Activated T-helper 1 cell treated with Interleukin-2 at 50 U/mL for 16 hours (primary cell): ENCODE data around the gene PRKN.

Source experiments
- DNase-seq: peaks from one replicate; pipeline ENCODE4 v3.0.0-alpha.2; 2020; ENCODE audit warnings: low read depth

The PRKN gene

GRCh38 chr6:161439093-161439492 is 1288.5 kb downstream of the PRKN start:
- DNase-seq: no peak

- no peak for DNase-seq
These were observed 1289.0 kb downstream of the PRKN start for GRCh38 chr6:161438430-161439030.

GRCh38 chr6:161437851-161438250 is 1289.7 kb downstream of the PRKN start:
- DNase-seq: no peak

- no peak for DNase-seq
These were observed 1291.3 kb downstream of the PRKN start for GRCh38 chr6:161436106-161436876.

GRCh38 chr6:161435748-161436070 is 1291.9 kb downstream of the PRKN start:
- DNase-seq: no peak

DNA sequence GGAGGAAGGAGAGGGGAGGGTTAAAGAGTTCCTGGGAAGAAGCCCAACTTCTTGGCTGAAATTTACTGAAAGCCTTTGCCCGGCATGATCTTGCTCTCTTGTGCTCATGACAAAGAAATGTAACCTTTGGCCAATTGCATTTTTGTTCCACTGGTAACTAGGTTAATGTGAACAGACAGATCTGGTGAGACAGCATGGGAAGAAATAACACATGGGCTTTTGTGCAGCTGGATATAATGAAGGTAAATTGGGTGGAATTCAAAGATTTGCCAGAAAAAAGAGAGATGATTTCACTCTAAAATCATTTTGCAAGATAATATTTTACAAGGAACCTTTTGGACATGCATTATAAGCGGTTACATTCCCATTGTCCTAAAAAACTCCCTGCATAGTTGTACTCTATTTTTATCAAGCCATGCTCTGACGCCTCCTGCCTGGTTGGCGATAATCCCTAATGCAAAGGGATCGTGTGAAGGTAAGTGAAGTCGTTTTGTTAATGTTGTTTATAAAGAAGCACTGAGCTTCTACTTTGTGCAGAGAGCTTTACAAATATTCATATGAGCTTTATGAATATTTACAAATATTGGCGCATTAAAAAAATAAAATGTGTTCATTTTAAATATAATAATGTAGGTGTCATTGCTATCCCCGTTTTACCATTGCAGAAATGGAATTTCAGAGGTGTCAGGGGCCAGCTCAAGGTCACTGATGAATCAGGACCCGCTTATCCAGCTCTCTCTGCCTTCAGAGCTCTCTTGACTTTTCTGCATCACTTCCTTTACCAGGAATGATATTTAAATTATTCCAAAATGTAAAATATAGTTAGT is 1292.4 kb downstream of the PRKN start:
- DNase-seq: no peak

DNA sequence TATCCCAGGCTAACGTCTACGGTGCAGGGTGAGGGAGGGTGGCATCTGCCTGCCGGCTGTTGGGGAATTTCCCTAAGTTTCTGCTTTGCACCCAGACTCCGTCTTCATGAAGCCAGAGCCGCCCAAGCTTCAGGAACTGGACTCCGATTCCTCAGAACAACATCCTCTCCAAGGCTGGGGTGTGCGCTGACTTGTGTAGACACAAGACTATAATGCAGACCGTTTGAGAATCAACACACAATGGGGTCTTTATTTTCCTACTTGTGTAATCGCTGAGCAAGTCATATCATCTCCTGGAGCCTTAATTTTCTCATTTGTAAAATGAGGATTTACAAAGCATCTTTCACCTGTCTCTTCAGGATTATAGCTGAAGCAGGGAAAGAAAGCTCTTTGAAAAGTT is 1293.2 kb downstream of the PRKN start:
- no peak for DNase-seq

GRCh38 chr6:161432546-161432945 is 1295.0 kb downstream of the PRKN start:
- no peak for DNase-seq

DNA sequence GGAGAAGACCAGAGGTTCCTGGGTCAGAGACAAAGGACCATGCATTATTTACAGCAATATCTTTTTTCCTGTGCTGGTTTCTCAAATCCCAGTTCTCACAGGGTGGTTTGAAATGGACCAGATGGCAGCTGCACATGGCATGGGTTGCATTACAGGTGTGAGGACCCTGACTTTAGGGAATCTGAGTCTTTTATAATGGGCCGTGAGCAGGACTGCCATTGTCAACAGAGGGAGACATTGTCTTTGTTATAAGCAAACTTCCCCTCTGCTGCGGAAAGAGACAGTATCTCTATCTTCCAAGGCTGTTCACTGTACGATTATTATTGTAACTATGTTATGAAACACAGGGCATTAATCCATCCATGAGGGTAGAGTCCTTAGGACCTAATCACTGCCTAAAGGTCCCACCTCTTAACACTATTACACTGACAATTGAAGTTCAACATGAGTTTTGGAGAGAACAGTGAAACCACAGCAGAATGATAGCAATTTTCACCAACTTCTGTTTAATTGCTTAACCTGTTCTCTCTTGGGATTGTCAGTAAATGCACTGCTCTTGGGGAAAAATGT is 1297.6 kb downstream of the PRKN start:
- DNase-seq: no peak

DNA sequence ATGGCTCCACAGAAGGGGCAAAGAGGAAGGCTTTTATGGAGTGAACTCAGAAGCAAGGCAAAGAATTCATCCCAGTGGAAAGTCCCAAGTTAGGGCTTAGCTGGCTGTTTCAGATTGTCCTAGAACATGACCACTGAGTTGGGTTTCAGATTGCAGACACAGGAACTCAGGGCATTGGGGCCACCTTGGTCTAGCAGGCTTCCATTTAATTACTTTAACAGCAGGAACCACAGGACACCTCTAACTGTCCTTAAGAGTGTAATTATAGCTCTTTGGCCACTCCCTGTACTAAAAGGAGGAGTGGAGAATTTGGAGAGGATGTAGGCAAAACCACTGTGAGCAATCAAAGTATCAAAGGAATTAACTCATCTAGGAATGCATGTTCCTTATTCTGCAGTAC is 1303.1 kb downstream of the PRKN start:
- no peak for DNase-seq

DNA sequence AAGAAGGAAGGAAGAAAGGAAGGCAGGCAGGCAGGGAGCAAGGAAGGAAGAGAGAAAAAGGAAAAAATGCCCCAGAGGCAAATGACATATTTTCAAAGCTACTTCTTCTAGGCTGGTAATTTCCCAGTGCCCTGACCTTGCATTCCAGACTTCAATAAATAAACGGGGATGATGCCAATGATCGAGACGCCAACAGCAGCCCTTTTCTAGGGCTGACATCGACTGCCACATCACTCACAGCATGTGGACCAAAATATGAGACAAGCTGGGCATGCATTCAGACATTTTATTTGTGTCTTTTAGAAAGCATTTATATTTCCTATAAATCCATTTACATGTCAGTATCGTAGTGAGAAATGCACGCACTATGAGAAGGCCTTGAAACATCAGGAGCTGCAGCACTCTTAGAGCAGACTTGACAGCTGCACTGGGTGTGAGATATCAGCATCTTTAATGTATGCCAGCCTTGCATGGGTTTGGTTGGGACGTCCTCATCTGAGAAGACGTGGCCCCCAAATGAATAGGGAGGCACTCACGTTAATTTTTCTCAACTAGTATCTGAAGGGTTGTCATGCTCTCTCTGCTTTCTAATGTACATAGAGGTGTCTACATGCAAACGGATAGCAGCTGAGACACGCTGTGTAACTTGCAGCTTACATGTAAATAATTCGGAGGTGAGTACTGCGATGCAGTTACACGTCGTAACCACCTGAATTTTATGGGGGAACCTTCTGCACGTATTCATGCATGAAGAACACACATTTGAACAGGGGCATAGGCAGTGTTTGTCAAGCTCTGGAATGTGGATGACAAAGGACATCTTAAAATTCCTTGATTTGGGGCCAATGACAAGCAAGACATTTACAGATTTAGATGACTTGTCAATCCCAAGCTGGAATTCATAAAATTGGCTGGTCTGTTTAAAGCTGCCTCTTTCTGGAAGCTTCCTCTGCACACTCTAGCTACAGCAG is 1304.6 kb downstream of the PRKN start:
- DNase-seq: no peak

GRCh38 chr6:161418463-161418945 is 1309.1 kb downstream of the PRKN start:
- no peak for DNase-seq

- no peak for DNase-seq
These were observed 1309.7 kb downstream of the PRKN start for GRCh38 chr6:161417717-161418462.

GRCh38 chr6:161415302-161415855 is 1312.2 kb downstream of the PRKN start:
- no peak for DNase-seq

GRCh38 chr6:161414707-161415106 is 1312.9 kb downstream of the PRKN start:
- no peak for DNase-seq

GRCh38 chr6:161414180-161414579 is 1313.4 kb downstream of the PRKN start:
- DNase-seq: no peak

DNA sequence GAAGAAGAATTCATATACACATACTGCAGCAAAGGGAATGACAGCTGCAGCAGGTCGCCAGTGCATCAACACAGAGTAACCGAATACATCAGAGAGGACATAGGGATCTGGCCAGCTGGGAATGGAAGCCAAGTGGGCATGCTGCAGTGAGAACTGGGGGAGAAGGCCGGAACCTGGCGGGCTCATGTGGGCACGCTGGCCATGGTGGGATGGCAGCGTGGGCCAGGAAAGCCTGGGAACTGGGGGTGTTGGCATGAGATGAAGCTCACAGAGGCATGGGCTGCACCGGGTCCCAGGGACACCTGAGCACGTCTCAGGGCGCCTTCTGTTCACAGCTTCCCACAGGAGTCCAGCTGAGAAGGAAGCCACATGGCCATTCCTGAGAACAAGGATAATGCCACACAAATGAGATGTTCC is 1314.2 kb downstream of the PRKN start:
- no peak for DNase-seq

- no peak for DNase-seq
These were observed 1314.8 kb downstream of the PRKN start for GRCh38 chr6:161412795-161413194.

GRCh38 chr6:161411265-161411944 is 1316.2 kb downstream of the PRKN start:
- no peak for DNase-seq

DNA sequence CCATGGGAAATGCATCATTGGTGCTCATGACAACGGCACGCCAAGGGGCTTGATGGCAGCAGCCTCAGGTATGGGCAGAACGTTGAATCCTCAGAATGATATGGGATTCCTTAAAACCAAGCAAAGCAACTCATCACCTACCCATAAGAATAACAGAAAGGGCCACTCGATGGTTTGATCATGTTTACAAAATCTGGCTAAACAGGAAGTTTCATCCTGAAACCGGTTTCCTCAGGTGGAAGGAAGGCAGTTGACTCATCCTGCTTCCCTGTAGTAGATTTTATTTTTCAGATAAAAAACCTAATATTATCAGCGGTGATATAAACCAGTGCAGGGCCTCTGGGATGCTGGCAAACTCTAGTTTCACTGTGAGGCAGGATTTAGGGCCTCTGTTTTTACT is 1316.8 kb downstream of the PRKN start:
- no peak for DNase-seq
